Measurements from ENCODE around the gene FOXN1.

- TF ChIP-seq, protein P1, sequence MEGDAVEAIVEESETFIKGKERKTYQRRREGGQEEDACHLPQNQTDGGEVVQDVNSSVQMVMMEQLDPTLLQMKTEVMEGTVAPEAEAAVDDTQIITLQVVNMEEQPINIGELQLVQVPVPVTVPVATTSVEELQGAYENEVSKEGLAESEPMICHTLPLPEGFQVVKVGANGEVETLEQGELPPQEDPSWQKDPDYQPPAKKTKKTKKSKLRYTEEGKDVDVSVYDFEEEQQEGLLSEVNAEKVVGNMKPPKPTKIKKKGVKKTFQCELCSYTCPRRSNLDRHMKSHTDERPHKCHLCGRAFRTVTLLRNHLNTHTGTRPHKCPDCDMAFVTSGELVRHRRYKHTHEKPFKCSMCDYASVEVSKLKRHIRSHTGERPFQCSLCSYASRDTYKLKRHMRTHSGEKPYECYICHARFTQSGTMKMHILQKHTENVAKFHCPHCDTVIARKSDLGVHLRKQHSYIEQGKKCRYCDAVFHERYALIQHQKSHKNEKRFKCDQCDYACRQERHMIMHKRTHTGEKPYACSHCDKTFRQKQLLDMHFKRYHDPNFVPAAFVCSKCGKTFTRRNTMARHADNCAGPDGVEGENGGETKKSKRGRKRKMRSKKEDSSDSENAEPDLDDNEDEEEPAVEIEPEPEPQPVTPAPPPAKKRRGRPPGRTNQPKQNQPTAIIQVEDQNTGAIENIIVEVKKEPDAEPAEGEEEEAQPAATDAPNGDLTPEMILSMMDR (IDR thresholded peaks at IDR 0.05 in 8 of 11, conservative IDR thresholded peaks at IDR 0.05 in 3 of 11), result no peak
- no peak for TF ChIP-seq POLR2A (IDR thresholded peaks at IDR 0.05)
These were observed 67.4 kb downstream of the FOXN1 start for GRCh38 chr17:28573521-28573920.
